ENCODE data around the gene SLFN12L. TPM values are rescaled to one million over a fixed set of nuclear protein-coding genes. Genes with fewer than 3 reads are reported as not detected.

Gene SLFN12L
- total and polyA plus RNA-seq, 4 donors = 0.59 to 13.2 (median 1.5) TPM

DNA sequence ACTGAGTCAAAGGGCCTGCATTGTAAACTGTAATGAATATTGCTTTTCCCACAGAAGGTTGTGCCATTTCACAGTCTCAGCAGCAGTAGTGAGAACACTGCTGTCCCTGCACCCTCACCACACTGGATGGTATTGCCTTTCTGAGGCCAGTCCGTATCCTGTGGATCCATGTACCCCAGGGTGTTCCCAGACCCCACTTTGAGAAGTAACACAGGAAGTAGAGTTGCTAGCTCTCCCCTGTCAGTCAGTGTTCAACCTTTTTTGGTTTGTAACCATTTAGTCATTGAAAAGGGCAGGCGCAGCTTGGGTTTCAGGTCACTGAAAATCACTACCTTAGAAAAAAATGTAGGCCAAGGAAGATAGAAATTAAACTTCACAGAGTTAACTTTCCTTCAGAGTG lies 37.9 kb downstream of the SLFN12L start:
- ATAC-seq (ENCODE audit: insufficient read depth, low FRiP score) (no peak), DNase-seq (no peak)
- H3K36me3 ChIP-seq (ENCODE audit: control insufficient read depth in 4 of 4, insufficient read depth in 4 of 4, low read length in 4 of 4) = no peaks in the 10 kb centered on the region
- no peak overlapping the region for H3K4me3 ChIP-seq
- H3K4me1 ChIP-seq (ENCODE audit: control insufficient read depth in 5 of 5, insufficient read depth in 5 of 5, low read length in 5 of 5) = peaks cover 0 to 19% (median 0%) of the 10 kb centered on the region in 5 donors
- no peak overlapping the region for H3K9ac ChIP-seq (ENCODE audit: insufficient read depth in 1 of 2, low read length in 2 of 2)
- peaks cover 0 to 8% (median 0%) of the 10 kb centered on the region in 4 donors for H3K9me3 ChIP-seq (ENCODE audit: control insufficient read depth in 4 of 4, insufficient read depth in 3 of 4, low read length in 3 of 4)
- H3K27me3 ChIP-seq (ENCODE audit: control insufficient read depth in 3 of 3, insufficient read depth in 3 of 3, low read length in 2 of 3) = peaks cover 0 to 56% (median 30%) of the 10 kb centered on the region in 3 donors
- WGBS, 2 donors = 48 to 71% methylated on average over 2 of the region's 2 CpGs
- TF ChIP-seq CTCF (IDR thresholded peaks at IDR 0.05; ENCODE audit: control extremely low read depth, extremely low read depth) = no peak
- H3K27ac ChIP-seq (ENCODE audit: low read depth in 1 of 2, low read length in 1 of 2) = no peak overlapping the region

- Histone ChIP-seq H3K27ac (ENCODE audit: low read depth in 1 of 2, low read length in 1 of 2) (no peak overlapping the region), H3K4me1 (ENCODE audit: control insufficient read depth in 5 of 5, insufficient read depth in 5 of 5, low read length in 5 of 5) (peaks cover 0 to 19% (median 0%) of the 10 kb centered on the region in 5 donors), H3K36me3 (ENCODE audit: control insufficient read depth in 4 of 4, insufficient read depth in 4 of 4, low read length in 4 of 4) (no peaks in the 10 kb centered on the region), H3K27me3 (ENCODE audit: control insufficient read depth in 3 of 3, insufficient read depth in 3 of 3, low read length in 2 of 3) (peaks cover 0 to 59% (median 32%) of the 10 kb centered on the region in 3 donors), H3K9ac (ENCODE audit: insufficient read depth in 1 of 2, low read length in 2 of 2) (peak overlapping the region in 1 of 2 donors; percentile 27), H3K9me3 (ENCODE audit: control insufficient read depth in 4 of 4, insufficient read depth in 3 of 4, low read length in 3 of 4) (peaks cover 0 to 8% (median 0%) of the 10 kb centered on the region in 4 donors), H3K4me3 (no peak overlapping the region)
- peak in 2 of 3 donors; percentile 67 to 71 for DNase-seq
- 30 to 37% methylated on average over 12 of the region's 12 CpGs for WGBS, 2 donors
- no peak for TF ChIP-seq CTCF (IDR thresholded peaks at IDR 0.05; ENCODE audit: control extremely low read depth, extremely low read depth)
- ATAC-seq (ENCODE audit: insufficient read depth, low FRiP score) = no peak
Observed at GRCh38 chr17:35498448-35499178, 38.9 kb downstream of the SLFN12L start.

- TF ChIP-seq CTCF (IDR thresholded peaks at IDR 0.05; ENCODE audit: control extremely low read depth, extremely low read depth) = no peak
- no peak overlapping the region for H3K27ac ChIP-seq (ENCODE audit: low read depth in 1 of 2, low read length in 1 of 2)
- H3K9ac ChIP-seq (ENCODE audit: insufficient read depth in 1 of 2, low read length in 2 of 2) = no peak overlapping the region
- ATAC-seq (ENCODE audit: insufficient read depth, low FRiP score) (no peak), DNase-seq (no peak)
- peaks cover 0 to 8% (median 0%) of the 10 kb centered on the region in 4 donors for H3K9me3 ChIP-seq (ENCODE audit: control insufficient read depth in 4 of 4, insufficient read depth in 3 of 4, low read length in 3 of 4)
- H3K36me3 ChIP-seq (ENCODE audit: control insufficient read depth in 4 of 4, insufficient read depth in 4 of 4, low read length in 4 of 4) = peaks cover 0 to 5% (median 0%) of the 10 kb centered on the region in 4 donors
- 34 to 46% methylated on average over 30 of the region's 30 CpGs for WGBS, 2 donors
- no peak overlapping the region for H3K4me3 ChIP-seq
- peaks cover 0 to 78% (median 34%) of the 10 kb centered on the region in 3 donors for H3K27me3 ChIP-seq (ENCODE audit: control insufficient read depth in 3 of 3, insufficient read depth in 3 of 3, low read length in 2 of 3)
- H3K4me1 ChIP-seq (ENCODE audit: control insufficient read depth in 5 of 5, insufficient read depth in 5 of 5, low read length in 5 of 5) = peaks cover 0 to 19% (median 0%) of the 10 kb centered on the region in 5 donors
Observed at GRCh38 chr17:35496451-35497290, 40.8 kb downstream of the SLFN12L start.
